Epithelial cell of esophagus (primary cell): ENCODE results near the gene SUGCT.

ENCODE experiments used
- DNase-seq: peaks from one replicate; pipeline ENCODE4 v3.0.0; 2010; ENCODE audit warnings: low read depth
- H3K4me3 ChIP-seq: 2 replicates; pipeline ENCODE4 v1.5.1; 2011; ENCODE audit warnings: mild to moderate bottlenecking, low read length, control low read depth
- TF ChIP-seq, protein P1 (sequence below): IDR thresholded peaks from 2 replicates; pipeline ENCODE4 v1.5.1; 2011; ENCODE audit warnings: low read depth, mild to moderate bottlenecking, low read length, control low read depth, inconsistent platforms; ENCODE audit not compliant: insufficient read depth; ENCODE audit errors: missing control alignments

SUGCT gene

GRCh38 chr7:40350100-40350499 lies 215.3 kb downstream of the SUGCT start:
- TF ChIP-seq, protein P1, sequence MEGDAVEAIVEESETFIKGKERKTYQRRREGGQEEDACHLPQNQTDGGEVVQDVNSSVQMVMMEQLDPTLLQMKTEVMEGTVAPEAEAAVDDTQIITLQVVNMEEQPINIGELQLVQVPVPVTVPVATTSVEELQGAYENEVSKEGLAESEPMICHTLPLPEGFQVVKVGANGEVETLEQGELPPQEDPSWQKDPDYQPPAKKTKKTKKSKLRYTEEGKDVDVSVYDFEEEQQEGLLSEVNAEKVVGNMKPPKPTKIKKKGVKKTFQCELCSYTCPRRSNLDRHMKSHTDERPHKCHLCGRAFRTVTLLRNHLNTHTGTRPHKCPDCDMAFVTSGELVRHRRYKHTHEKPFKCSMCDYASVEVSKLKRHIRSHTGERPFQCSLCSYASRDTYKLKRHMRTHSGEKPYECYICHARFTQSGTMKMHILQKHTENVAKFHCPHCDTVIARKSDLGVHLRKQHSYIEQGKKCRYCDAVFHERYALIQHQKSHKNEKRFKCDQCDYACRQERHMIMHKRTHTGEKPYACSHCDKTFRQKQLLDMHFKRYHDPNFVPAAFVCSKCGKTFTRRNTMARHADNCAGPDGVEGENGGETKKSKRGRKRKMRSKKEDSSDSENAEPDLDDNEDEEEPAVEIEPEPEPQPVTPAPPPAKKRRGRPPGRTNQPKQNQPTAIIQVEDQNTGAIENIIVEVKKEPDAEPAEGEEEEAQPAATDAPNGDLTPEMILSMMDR: no peak
- no peak overlapping the region for H3K4me3 ChIP-seq
- no peak for DNase-seq

DNA sequence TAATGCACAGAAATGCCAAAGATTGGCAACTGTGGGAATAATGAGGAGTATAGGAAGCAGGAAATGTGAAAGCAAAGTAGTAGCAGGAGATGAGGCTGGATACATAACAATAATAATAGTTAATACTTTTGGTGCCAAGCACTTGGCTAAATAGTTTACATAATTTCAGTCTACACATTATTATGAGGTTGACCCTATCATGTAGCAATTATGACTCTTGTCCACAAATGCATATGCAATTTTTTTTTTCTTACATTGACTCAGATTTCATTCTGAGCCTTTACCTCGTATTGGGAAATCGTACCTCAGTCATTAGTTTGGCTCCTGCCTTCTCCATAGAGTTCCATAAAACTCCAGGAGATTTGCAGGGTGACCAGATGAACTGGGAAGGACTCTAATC lies 219.9 kb downstream of the SUGCT start:
- TF ChIP-seq, protein P1: no peak
- H3K4me3 ChIP-seq: no peak overlapping the region
- DNase-seq: peak; percentile 10

GRCh38 chr7:40356312-40356711 lies 221.5 kb downstream of the SUGCT start:
- no peak overlapping the region for H3K4me3 ChIP-seq
- TF ChIP-seq, protein P1: no peak
- peak; percentile 4 for DNase-seq

DNA sequence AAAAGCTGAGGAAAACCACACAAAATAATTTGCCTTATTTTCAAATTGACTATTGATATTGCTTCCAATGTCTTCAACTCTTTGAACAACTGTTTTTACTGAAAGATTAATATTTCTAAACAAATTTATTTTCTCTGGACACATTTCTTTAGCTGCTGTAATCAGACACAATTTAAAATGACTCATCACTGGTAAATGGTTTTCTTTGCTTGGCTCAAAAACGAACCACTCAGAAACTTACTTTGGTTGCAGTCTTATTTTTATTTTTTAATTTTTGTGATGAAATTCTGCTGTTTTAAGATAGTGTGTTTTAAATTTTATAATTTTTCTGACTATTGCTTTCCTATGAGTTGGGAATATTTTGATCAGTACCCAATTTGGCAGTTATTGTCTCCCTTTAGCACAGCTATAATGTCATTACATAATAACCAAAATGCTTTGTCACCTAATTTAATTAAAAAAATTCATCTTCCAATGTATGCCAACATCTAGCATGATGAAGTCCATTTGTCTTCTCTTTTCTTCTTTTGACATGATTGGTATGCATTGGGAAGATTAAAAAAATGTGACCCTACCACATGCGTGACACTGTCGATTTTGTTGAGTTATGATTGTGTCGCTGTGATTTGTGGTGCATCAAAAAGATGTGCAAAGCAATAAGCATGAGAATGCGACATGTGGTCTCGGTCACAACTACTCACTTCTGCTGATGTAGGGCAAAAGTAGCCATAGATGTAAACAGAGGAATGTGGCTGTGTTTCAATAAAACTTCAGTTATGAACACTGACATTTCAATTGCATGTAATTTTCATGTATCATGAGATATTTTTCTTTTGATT lies 222.3 kb downstream of the SUGCT start:
- H3K4me3 ChIP-seq: no peak overlapping the region
- TF ChIP-seq, protein P1: no peak
- peak; percentile 5 for DNase-seq

- H3K4me3 ChIP-seq: no peak overlapping the region
- no peak for DNase-seq
- TF ChIP-seq, protein P1: no peak
These were observed 235.0 kb downstream of the SUGCT start for GRCh38 chr7:40369641-40370277.

- DNase-seq: peak; percentile 29
- H3K4me3 ChIP-seq: no peak overlapping the region
- TF ChIP-seq, protein P1: no peak
These were observed 237.1 kb downstream of the SUGCT start for GRCh38 chr7:40371806-40372440.
